Uterus (tissue), 2 donors: ENCODE results near the gene BMP8A.

Source experiments
- POLR2A ChIP-seq, 2 donors: fragments of 450-650 bp; IDR thresholded peaks; one replicate each; pipeline ENCODE4 v1.6.1; 2016; ENCODE audit warnings: antibody characterized with exemption in 2 of 2, mild to moderate bottlenecking in 1 of 2, moderate library complexity in 1 of 2
- TF ChIP-seq, protein P1 (sequence below), 4 experiments: fragments of 200-600 bp in 2 of 4; fragments of 450-650 bp in 2 of 4; sonication (generic) in 2 of 4; IDR thresholded peaks; one replicate each; pipeline ENCODE4 v1.5.1; 2016 to 2019; ENCODE audit warnings: antibody characterized with exemption in 4 of 4, mild to moderate bottlenecking in 2 of 4, moderate library complexity in 1 of 4

DNA sequence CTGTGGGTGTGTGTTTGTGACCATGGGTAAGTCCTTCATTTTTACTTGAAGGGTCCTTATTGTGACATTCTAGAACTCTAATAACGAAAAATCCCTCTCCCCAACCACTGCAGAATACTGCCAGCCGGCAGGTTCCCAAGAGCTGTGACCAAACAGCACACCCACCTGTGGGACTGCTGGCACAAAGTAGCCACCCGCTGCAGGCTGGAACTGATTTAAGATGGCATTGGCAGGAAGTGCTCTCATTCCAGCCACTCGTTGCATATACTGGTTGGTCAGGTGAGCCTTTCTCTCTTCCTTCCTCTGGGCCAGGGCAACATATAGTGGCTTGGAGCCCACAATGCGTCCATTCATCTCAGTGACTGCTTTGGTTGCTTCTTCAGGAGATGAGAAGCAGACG lies 73.5 kb downstream of the BMP8A start:
- TF ChIP-seq, protein P1, sequence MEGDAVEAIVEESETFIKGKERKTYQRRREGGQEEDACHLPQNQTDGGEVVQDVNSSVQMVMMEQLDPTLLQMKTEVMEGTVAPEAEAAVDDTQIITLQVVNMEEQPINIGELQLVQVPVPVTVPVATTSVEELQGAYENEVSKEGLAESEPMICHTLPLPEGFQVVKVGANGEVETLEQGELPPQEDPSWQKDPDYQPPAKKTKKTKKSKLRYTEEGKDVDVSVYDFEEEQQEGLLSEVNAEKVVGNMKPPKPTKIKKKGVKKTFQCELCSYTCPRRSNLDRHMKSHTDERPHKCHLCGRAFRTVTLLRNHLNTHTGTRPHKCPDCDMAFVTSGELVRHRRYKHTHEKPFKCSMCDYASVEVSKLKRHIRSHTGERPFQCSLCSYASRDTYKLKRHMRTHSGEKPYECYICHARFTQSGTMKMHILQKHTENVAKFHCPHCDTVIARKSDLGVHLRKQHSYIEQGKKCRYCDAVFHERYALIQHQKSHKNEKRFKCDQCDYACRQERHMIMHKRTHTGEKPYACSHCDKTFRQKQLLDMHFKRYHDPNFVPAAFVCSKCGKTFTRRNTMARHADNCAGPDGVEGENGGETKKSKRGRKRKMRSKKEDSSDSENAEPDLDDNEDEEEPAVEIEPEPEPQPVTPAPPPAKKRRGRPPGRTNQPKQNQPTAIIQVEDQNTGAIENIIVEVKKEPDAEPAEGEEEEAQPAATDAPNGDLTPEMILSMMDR (IDR thresholded peaks at IDR 0.05) = no peak
- TF ChIP-seq POLR2A (IDR thresholded peaks at IDR 0.05) = no peak
